ENCODE measurements around the gene TDG.

TDG gene

DNA sequence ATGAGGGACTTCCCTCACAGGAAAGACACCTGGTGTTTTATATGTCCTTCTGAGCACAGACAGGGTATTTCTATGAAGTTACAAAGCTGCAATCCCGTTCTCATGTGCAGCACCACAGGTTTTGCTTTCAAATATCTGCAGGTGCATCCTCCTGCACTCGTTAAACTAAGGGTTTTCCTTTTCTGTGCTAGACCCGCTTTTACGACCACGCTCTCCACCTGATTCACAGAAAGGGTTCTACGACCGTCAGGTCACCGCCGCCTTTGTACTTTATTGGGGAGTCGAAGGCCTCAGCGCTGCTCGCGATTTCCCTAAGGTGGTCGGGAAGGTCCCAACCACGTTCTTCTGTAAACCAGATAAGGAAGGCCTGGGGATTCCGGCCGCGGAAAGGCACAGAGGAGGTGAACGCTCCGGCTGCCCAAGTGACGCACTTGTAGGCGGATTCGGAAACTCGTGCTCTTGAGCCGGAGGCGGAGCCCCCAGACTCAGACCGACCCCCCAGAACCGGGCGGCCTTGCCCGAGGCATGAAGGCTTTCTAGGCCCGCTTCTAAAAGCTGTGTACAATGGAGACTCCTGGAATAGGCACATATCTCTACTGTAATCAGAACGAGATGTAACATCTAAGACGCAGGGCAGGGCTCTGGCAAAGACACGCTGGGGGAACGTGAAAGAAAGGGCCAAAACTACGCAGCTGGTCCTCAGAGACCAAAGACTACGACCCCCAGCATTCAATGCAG, 36.5 kb upstream of the TDG start:
- TF ChIP-seq, protein P1, sequence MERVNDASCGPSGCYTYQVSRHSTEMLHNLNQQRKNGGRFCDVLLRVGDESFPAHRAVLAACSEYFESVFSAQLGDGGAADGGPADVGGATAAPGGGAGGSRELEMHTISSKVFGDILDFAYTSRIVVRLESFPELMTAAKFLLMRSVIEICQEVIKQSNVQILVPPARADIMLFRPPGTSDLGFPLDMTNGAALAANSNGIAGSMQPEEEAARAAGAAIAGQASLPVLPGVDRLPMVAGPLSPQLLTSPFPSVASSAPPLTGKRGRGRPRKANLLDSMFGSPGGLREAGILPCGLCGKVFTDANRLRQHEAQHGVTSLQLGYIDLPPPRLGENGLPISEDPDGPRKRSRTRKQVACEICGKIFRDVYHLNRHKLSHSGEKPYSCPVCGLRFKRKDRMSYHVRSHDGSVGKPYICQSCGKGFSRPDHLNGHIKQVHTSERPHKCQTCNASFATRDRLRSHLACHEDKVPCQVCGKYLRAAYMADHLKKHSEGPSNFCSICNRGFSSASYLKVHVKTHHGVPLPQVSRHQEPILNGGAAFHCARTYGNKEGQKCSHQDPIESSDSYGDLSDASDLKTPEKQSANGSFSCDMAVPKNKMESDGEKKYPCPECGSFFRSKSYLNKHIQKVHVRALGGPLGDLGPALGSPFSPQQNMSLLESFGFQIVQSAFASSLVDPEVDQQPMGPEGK (CRISPR knock-in tag; IDR thresholded peaks at IDR 0.05; ENCODE audit: borderline replicate concordance): peak; percentile 86; the same call in 1 of the 2 replicates
- TF ChIP-seq, protein P2, sequence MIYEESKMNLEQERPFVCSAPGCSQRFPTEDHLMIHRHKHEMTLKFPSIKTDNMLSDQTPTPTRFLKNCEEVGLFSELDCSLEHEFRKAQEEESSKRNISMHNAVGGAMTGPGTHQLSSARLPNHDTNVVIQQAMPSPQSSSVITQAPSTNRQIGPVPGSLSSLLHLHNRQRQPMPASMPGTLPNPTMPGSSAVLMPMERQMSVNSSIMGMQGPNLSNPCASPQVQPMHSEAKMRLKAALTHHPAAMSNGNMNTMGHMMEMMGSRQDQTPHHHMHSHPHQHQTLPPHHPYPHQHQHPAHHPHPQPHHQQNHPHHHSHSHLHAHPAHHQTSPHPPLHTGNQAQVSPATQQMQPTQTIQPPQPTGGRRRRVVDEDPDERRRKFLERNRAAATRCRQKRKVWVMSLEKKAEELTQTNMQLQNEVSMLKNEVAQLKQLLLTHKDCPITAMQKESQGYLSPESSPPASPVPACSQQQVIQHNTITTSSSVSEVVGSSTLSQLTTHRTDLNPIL (CRISPR knock-in tag; IDR thresholded peaks at IDR 0.05; ENCODE audit: low read depth): no peak

DNA sequence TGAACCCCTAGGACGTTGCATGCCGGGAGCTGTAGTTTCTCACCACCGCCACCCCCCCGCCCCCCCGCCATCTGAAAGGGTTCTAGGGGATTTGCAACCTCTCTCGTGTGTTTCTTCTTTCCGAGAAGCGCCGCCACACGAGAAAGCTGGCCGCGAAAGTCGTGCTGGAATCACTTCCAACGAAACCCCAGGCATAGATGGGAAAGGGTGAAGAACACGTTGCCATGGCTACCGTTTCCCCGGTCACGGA, 36.0 kb upstream of the TDG start:
- TF ChIP-seq BACH2 (CRISPR knock-in tag; IDR thresholded peaks at IDR 0.05; ENCODE audit: borderline replicate concordance) (no peak), ZC3H10 (CRISPR knock-in tag; IDR thresholded peaks at IDR 0.05) (no peak), RARB (CRISPR knock-in tag; IDR thresholded peaks at IDR 0.05) (no peak), ZNF8 (CRISPR knock-in tag; IDR thresholded peaks at IDR 0.05) (no peak), GLIS3 (CRISPR knock-in tag; IDR thresholded peaks at IDR 0.05) (no peak), PPARA (CRISPR knock-in tag; IDR thresholded peaks at IDR 0.05; ENCODE audit: borderline replicate concordance) (no peak), ZNF565 (CRISPR knock-in tag; conservative IDR thresholded peaks at IDR 0.05; ENCODE audit: low read depth) (no peak), TOX (CRISPR knock-in tag; IDR thresholded peaks at IDR 0.05; ENCODE audit: borderline replicate concordance) (no peak), ZFP3 (CRISPR knock-in tag; IDR thresholded peaks at IDR 0.05) (no peak), ZNF70 (CRISPR knock-in tag; IDR thresholded peaks at IDR 0.05) (no peak), ARNTL (CRISPR knock-in tag; IDR thresholded peaks at IDR 0.05; ENCODE audit: borderline replicate concordance, low read depth) (no peak), TCF4 (CRISPR knock-in tag; IDR thresholded peaks at IDR 0.05; ENCODE audit: borderline replicate concordance) (no peak), OSR1 (CRISPR knock-in tag; IDR thresholded peaks at IDR 0.05) (no peak), ESRRG (CRISPR knock-in tag; IDR thresholded peaks at IDR 0.05) (no peak)
- TF ChIP-seq, protein P3, sequence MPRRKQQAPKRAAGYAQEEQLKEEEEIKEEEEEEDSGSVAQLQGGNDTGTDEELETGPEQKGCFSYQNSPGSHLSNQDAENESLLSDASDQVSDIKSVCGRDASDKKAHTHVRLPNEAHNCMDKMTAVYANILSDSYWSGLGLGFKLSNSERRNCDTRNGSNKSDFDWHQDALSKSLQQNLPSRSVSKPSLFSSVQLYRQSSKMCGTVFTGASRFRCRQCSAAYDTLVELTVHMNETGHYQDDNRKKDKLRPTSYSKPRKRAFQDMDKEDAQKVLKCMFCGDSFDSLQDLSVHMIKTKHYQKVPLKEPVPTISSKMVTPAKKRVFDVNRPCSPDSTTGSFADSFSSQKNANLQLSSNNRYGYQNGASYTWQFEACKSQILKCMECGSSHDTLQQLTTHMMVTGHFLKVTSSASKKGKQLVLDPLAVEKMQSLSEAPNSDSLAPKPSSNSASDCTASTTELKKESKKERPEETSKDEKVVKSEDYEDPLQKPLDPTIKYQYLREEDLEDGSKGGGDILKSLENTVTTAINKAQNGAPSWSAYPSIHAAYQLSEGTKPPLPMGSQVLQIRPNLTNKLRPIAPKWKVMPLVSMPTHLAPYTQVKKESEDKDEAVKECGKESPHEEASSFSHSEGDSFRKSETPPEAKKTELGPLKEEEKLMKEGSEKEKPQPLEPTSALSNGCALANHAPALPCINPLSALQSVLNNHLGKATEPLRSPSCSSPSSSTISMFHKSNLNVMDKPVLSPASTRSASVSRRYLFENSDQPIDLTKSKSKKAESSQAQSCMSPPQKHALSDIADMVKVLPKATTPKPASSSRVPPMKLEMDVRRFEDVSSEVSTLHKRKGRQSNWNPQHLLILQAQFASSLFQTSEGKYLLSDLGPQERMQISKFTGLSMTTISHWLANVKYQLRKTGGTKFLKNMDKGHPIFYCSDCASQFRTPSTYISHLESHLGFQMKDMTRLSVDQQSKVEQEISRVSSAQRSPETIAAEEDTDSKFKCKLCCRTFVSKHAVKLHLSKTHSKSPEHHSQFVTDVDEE (CRISPR knock-in tag; IDR thresholded peaks at IDR 0.05): no peak
- TF ChIP-seq, protein P2 (CRISPR knock-in tag; IDR thresholded peaks at IDR 0.05; ENCODE audit: low read depth): no peak
- TF ChIP-seq, protein P4, sequence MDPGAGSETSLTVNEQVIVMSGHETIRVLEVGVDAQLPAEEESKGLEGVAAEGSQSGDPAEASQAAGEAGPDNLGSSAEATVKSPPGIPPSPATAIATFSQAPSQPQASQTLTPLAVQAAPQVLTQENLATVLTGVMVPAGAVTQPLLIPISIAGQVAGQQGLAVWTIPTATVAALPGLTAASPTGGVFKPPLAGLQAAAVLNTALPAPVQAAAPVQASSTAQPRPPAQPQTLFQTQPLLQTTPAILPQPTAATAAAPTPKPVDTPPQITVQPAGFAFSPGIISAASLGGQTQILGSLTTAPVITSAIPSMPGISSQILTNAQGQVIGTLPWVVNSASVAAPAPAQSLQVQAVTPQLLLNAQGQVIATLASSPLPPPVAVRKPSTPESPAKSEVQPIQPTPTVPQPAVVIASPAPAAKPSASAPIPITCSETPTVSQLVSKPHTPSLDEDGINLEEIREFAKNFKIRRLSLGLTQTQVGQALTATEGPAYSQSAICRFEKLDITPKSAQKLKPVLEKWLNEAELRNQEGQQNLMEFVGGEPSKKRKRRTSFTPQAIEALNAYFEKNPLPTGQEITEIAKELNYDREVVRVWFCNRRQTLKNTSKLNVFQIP (CRISPR knock-in tag; IDR thresholded peaks at IDR 0.05; ENCODE audit: borderline replicate concordance, low read depth): no peak
- TF ChIP-seq, protein P5, sequence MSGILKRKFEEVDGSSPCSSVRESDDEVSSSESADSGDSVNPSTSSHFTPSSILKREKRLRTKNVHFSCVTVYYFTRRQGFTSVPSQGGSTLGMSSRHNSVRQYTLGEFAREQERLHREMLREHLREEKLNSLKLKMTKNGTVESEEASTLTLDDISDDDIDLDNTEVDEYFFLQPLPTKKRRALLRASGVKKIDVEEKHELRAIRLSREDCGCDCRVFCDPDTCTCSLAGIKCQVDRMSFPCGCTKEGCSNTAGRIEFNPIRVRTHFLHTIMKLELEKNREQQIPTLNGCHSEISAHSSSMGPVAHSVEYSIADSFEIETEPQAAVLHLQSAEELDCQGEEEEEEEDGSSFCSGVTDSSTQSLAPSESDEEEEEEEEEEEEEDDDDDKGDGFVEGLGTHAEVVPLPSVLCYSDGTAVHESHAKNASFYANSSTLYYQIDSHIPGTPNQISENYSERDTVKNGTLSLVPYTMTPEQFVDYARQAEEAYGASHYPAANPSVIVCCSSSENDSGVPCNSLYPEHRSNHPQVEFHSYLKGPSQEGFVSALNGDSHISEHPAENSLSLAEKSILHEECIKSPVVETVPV (CRISPR knock-in tag; IDR thresholded peaks at IDR 0.05): no peak

More for the DNA sequence above, 36.5 kb upstream of the TDG start:
- ATAC-seq: peak; percentile 75

More for the DNA sequence above, 36.0 kb upstream of the TDG start:
- no peak for ATAC-seq

Data from SK-N-SH treated with all-trans-retinoic acid at 6 μM for 48 hours (cell line).